ENCODE results near the gene NAV3. TPM values are rescaled to one million over a fixed set of nuclear protein-coding genes. Genes with fewer than 3 reads are reported as not detected.

Gene NAV3
- total RNA-seq, 1 experiment from 2014 or later = 3.0 TPM

DNA sequence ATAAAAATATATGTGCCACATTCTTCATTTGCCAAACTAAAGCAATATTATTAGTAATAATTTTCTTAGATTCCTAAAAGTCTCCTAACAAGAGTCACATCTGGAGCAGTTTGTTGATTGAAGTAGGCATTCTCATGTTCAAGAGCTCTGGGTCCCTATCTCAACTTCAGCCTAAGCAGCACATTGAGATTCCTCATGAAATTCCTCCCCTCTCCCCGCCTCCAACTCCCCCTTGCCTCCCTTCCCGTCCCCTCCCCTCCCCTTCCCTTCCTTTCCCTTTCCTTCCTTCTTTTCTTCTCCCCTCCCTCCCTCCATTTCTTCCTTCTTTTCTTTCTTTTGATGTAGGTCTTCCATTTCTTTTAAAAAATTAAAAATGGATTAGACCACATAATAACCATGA, 48.7 kb upstream of the NAV3 start:
- Histone ChIP-seq H4K8ac (replicated peaks; ENCODE audit: insufficient read length, low read depth, low read length) (no peak overlapping the region), H3K9me3 (ENCODE audit: control insufficient read depth, low read depth, low read length) (no peaks in the 10 kb centered on the region), H2AK5ac (ENCODE audit: insufficient read length, low read length) (no peak overlapping the region), H3T11ph (ENCODE audit: low read length) (no peak overlapping the region), H3K27ac (ENCODE audit: insufficient read length, low read depth, low read length) (no peak overlapping the region), H3K4ac (ENCODE audit: low read depth, low read length) (no peak overlapping the region), H3K14ac (ENCODE audit: insufficient read depth, low read length) (no peak overlapping the region), H4K20me1 (ENCODE audit: control insufficient read depth, insufficient read depth, insufficient read length) (no peaks in the 10 kb centered on the region), H3K4me1 (ENCODE audit: insufficient read depth, low read length) (peaks cover 5% of the 10 kb centered on the region), H3K18ac (ENCODE audit: insufficient read length, low read depth, low read length) (no peak overlapping the region), H4K91ac (ENCODE audit: insufficient read length, low read depth, low read length) (no peak overlapping the region), H2BK120ac (ENCODE audit: low read depth, low read length, poor library complexity, severe bottlenecking) (no peak overlapping the region), H2BK12ac (ENCODE audit: insufficient read length, low read depth, low read length) (no peak overlapping the region), H3K23ac (ENCODE audit: insufficient read length, low read depth, low read length) (no peak overlapping the region), H2BK5ac (ENCODE audit: insufficient read length, low read length) (no peak overlapping the region), H3K4me2 (ENCODE audit: insufficient read depth, insufficient read length, low read length) (no peak overlapping the region), H2BK20ac (ENCODE audit: low read depth, low read length, poor library complexity, severe bottlenecking) (no peak overlapping the region), H3K79me1 (ENCODE audit: insufficient read depth, low read depth, low read length, poor library complexity, severe bottlenecking) (no peaks in the 10 kb centered on the region), H4K5ac (ENCODE audit: insufficient read length, low read depth, low read length) (no peak overlapping the region), H2BK15ac (ENCODE audit: low read depth, low read length) (no peak overlapping the region), H3K9ac (ENCODE audit: extremely low read depth, insufficient read length, low read length) (no peak overlapping the region), H3K27me3 (ENCODE audit: insufficient read depth, low read length) (no peaks in the 10 kb centered on the region; the same call in 1 of the 2 replicates), H3K79me2 (ENCODE audit: insufficient read depth, low read length) (no peaks in the 10 kb centered on the region), H3K56ac (ENCODE audit: insufficient read length, low read depth, low read length) (no peak overlapping the region), H3K23me2 (ENCODE audit: insufficient read length, low read depth, low read length, poor library complexity, severe bottlenecking) (no peaks in the 10 kb centered on the region), H2AFZ (ENCODE audit: low read length) (no peak overlapping the region)
- H3K27ac Mint-ChIP-seq = no peak overlapping the region
- TF ChIP-seq, protein P1, sequence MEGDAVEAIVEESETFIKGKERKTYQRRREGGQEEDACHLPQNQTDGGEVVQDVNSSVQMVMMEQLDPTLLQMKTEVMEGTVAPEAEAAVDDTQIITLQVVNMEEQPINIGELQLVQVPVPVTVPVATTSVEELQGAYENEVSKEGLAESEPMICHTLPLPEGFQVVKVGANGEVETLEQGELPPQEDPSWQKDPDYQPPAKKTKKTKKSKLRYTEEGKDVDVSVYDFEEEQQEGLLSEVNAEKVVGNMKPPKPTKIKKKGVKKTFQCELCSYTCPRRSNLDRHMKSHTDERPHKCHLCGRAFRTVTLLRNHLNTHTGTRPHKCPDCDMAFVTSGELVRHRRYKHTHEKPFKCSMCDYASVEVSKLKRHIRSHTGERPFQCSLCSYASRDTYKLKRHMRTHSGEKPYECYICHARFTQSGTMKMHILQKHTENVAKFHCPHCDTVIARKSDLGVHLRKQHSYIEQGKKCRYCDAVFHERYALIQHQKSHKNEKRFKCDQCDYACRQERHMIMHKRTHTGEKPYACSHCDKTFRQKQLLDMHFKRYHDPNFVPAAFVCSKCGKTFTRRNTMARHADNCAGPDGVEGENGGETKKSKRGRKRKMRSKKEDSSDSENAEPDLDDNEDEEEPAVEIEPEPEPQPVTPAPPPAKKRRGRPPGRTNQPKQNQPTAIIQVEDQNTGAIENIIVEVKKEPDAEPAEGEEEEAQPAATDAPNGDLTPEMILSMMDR (conservative IDR thresholded peaks at IDR 0.05) = no peak
- peaks cover 10 to 16% of the 10 kb centered on the region in 2 experiments for H3K4me1 Mint-ChIP-seq
- no peaks in the 10 kb centered on the region for H3K36me3 Mint-ChIP-seq (ENCODE audit: insufficient read depth in 1 of 3, low read depth in 3 of 3)
- no peaks in the 10 kb centered on the region for H3K9me3 Mint-ChIP-seq
- WGBS (ENCODE audit: extremely low coverage, insufficient read length, low lambda C conversion rate) = no CpG with 5 or more reads among the region's 2 CpGs
- no peak overlapping the region for H3K4me3 Mint-ChIP-seq
- peak; percentile 45 for DNase-seq
- no peaks in the 10 kb centered on the region for H3K27me3 Mint-ChIP-seq (ENCODE audit: low read depth)
